Measurements from ENCODE around the gene PPAN.

Gene PPAN

GRCh38 chr19:10113964-10114650 is 7.9 kb downstream of the PPAN start:
- no peak for DNase-seq

DNA sequence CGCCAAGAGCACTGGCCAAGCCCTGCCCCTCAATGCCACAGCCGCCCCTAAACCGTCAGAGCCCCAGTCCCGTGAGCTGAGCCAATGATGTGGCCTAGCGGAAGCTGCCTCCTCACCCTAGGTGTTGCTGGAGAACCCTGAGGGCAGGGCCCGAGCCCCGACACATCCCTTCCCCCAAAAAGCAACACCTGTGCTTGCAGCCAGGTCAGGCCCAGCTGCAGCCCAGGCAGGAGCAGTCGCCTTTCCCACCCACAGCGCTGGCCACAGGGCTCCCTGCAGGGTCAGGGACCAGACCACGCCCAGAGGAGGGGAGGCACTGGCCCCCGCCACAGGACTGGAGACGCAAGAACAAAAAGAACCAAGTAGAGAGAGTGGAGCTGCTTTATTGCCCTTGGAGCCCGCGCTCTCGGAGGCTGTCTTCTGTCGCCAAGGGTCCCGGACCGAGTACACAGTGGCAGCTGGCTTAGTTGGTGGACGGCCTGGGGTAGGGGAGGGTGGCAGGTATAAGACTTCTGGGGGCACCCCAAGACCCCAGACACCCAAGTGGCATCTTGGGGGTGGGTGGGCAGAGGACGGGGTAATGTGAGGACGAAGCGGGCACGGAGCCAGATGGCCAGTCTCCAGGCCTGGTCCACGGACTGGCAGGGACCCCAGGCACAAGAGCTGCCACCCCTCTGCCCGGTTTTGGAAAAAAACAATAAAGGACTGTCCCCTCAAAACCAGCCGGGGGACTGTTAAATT is 8.7 kb downstream of the PPAN start:
- DNase-seq = no peak

- no peak for DNase-seq
Observed at GRCh38 chr19:10115392-10116084, 9.4 kb downstream of the PPAN start.

DNA sequence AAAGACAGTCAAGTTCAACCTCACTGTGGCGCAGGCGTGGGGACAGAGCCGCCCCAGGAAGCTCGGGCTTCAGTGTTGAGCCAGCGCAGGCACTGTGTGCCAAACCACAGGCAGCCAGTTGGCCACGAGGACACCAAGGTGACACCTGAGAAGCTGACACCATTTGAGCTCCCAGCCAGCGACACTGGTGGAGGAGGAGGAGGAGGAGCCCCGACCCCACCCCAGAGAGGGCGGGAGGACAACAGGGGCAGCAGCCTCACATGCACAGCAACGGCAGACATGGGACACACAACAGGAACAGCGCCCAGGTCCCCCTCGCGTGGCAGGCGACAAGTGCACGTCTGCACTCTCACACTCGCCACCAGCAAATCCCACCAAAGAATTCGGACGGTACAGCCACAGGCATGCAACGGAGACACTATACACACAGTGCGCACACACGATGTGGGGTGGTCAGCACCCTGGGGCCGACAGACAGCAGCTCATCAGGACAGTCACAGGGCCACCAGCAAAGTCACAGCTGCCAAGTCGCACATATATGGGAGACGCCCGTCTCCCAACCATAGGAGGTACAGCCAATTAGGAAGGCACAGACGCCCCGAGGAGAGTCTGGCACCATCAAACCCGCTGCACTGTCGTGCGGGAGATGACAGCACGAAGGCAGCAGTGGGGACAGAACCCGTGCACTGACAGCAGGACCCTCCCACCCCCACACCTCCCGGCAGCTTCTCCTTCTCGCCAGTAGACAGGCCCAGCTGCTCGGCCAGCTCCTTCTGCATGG is 10.1 kb downstream of the PPAN start:
- DNase-seq = no peak

DNA sequence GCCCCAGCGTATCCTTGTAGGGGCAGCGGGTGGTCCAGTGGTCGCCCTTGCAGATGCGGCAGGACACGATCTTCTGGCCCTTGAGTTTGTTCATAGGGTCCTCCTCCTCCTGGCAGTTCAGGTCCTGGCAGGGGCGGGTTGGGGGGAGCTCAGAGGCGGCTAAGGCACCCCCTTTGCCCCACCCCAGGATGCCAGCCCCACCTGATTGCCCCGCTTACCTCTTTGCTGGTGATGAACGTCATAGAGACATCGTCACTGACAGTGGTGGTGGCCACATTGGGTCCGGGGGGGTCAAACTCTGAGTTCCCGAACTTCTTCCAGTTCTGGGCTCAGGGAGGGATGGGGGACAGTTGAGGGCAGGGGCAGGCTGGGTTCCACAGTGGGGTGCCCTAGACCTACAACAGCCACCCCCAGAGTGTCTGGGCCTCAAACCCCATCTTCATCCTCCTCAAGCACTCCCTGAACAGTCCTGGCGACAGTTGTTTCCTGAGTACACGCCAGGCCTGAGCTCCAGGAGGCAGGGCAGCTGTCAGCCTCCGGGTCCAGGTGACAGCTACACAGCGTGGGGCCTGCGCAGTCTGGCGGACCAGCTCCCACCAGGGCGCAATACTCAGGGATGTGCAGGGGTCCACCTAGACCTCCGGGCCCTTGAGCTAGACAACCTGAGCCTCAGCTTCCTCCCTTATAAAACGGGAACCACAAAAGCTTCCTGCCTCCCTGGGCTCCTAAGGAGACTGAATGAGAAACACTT is 10.9 kb downstream of the PPAN start:
- DNase-seq = no peak

DNA sequence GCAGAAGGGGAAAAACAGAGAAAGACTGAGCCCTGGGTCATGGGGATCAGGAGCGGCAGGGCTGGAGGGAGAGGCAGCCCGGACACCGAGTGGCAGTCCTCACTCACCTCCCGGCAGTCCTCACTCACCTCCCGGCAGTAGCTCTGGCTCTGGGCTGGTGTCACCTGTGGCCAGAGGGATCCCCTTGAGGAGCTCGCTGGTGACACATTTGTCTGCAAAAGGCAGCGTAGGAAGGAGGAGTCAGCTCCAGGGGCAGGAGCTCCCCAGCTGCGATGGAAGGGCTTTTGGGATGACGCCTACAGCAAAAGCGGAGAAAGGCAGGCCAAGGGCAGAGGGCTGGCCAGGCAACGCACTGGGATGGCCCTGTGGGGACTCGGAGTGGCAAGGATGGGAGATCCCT is 12.8 kb downstream of the PPAN start:
- no peak for DNase-seq

GRCh38 chr19:10120538-10121189 is 14.5 kb downstream of the PPAN start:
- DNase-seq = no peak

DNA sequence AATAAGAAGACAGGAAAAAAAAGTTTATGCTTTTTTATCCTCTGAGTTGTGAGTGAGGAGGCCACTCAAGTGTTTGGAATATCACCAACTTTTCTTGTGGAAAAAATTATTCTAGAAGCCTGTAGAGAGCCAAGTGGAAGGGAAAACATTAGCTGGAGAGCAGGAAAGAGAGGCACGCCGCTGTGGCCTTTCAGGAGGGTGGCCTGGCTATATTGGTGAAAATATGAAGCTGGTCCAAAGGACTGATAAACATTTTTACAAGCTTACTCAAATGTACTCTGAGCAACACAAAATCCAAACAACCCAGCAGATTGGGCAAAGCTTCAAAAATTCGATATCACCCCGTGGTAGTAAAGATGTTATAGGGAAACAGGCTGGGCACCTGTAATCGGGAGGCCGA is 15.9 kb downstream of the PPAN start:
- no peak for DNase-seq

GRCh38 chr19:10124429-10124828 is 18.3 kb downstream of the PPAN start:
- DNase-seq = no peak

DNA sequence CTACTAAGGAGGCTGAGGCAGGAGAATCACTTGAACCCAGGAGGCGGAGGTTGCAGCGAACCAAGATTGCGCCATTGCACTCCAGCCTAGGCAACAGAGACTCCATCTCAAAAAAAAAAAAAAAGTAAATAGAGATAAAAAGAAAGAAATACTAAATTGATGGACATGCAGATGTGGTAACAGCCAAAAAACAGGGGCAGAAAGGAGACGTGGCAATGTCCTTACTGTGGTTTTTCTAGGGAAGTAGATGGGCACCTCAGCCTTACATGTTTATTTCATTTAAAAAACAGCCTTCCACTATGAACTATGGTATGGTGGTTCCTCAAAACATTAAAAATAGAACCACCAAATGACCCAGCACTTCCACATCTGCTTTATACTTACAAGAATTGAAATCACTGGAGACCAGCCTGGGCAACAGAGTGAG is 20.1 kb downstream of the PPAN start:
- DNase-seq = no peak

- DNase-seq = no peak
Observed at GRCh38 chr19:10132905-10133304, 26.7 kb downstream of the PPAN start.

DNA sequence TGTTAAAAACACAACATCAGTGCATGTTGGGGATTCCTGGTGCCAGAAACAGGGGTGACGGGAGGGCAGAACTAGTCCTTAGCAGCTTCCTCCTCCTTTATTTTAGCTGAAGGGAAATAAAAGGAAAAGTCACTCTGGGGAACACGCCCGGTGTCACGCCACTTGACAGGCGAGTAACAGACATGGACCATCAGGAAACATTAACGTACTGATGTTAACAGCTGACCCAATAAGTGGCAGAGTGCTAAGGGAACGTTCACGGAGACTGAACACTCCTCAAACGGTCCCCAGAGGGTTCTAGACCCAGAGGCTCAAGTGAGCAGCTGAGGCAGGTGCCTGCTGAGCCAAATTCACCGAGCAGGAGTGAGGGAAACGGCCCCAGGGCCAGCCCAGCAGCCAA is 27.4 kb downstream of the PPAN start:
- DNase-seq = no peak

DNA sequence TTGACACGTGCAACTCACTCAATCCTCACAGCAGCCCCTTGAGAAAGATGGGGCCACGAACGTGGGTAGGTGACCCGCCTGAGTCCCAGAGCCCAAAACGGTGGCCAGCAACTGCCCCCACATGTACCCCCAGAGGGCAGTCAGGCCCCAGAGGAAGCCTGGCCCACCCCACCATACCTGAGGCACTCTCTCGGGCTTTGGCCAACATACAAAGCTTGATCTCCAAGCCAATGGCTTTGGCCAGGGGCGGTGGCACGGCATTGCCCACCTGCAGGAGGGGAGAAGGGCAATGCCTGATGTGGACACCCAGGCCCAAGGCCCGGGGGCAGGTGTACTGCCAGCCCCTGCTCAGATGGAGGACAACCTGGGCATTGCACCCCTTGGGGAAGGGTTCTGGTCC is 27.9 kb downstream of the PPAN start:
- no peak for DNase-seq

DNA sequence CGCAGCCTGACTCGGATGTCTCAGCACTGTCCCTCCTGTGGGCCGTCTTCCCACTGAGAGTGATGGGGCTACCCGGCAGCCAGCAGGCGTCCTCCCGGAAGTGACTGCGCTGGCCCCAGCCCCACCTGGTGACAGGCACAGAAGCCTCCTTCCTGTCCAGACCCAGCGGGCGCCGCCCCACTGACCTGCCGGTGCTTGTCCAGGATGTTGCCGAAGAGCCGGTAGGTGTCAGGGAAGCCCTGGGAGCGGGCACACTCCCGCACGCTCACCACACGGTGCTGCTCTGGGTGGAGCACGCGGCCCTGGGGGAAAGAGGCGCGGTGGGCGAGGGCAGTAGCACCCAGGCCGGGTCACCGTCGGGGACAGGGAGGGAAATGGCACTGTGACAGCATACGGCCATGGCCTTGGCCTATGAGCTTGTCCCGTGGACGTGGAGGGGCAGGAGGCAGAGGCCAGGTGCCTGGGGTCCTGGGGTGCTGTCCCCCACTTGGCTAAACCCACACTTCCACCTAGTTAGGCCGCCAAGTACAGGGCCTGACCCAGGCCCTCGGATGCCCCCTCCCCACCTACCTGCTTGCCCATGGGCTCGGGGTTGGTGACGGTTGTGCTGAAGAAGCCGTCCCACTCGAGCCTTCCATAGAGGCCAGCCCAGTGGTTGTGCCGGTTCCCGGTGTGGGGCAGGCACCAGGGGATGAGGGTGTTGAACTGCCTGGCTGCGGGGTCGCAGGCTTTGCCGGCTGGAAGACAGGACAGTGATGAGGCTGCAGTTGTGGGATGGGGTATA is 29.6 kb downstream of the PPAN start:
- DNase-seq = no peak

DNA sequence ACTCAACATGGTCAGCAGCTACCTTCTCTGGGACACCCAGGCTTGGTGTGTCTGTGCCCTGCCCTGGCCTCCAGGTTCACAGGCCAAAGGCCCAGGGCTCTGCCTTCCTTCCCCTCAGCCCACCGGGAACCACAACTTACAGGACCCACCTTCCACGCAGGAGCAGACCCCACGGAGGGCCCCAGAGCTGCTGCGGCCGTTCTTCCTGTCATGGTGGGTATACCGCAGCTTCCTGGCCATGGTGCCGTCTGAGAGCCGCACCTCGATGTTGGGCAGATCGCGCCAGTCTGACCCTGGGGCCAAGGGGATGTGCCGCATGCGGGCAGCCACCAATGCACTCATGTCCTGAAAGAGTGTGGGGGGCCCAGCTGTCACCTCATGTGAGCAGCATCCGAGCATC is 30.8 kb downstream of the PPAN start:
- no peak for DNase-seq

DNA sequence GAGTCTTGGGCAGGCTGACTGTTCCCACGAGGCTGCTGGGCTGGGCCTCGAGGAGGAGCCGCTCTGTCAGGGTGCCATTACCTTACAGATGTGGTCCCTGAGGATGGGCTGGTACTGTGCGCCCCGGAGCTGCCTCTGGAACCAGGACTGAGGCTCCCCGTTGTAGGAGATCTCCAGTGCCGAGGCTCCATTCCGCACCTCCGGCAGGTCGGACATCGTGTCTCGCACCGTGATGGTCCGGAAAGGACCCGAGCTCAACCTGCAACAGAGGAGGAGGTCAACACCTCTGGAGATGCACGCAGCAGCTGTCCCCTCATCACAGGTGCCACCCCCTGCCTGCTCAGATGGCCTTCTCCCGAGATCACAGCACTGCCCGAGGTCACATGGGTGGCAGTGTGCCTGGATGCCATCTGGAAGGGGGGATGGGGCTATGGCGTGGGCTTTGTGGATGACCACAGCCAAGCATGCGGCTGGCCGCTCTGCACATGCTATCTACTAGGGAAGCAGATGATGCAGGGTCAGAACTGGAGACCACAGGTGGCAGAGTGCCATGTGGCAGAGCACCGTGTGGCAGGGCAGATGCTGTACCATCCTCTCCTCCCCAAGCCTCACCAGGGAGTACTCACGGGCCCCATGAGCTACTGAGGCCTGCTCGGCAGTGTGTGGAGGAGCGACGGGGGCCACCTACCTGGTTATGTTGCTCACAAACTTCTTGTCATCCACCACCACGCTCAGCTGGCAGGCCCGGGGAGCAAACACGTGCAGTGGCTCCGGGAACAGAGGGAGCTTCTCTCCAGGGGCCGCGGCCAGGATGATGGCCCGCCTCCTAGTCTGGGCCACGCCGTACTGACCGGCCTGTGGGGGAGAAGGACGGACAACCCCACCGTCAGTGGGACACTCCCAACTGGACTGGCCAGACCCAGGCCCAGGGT is 31.9 kb downstream of the PPAN start:
- no peak for DNase-seq

GRCh38 chr19:10138879-10139795 is 33.0 kb downstream of the PPAN start:
- DNase-seq = no peak

DNA sequence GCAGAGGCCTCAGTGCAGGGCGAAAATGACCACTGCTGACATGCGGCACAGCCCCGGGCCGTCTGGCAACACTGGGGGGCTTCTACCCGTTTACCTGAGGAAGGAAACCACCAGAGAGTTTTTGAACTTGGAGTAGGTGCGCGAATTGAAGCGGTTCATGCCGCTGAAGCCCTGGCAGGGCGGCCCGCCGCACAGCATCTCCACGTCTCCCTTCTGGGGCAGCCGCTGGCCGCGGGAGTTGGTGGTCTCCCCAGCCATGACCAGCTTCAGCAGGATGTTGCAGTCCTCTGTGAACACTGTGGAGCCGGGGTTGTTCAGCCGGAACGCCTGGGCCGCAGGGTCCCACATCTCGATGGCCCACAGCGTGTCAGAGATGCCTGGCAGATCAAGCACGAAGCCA is 33.8 kb downstream of the PPAN start:
- no peak for DNase-seq

- DNase-seq = no peak
Observed at GRCh38 chr19:10141479-10141878, 35.3 kb downstream of the PPAN start.

All from CD4-positive, alpha-beta T cell treated with Interleukin-6 for 4 hours (primary cell).